GM21381 (cell line): Measurements from ENCODE around the gene MYF6.

Experiments used
- ATAC-seq: cut with Tn5 transposase; IDR thresholded peaks from one replicate; pipeline ENCODE4 v1.9.1; 2021; ENCODE audit warnings: mild to moderate bottlenecking, moderate library complexity; ENCODE audit not compliant: unreplicated experiment

The MYF6 gene

GRCh38 chr12:80754274-80754673, 46.8 kb downstream of the MYF6 start:
- ATAC-seq, result no peak

GRCh38 chr12:80756875-80757274, 49.4 kb downstream of the MYF6 start:
- peak; percentile 85 for ATAC-seq
